ENCODE data around the gene THEMIS. TPM values are rescaled to one million over a fixed set of nuclear protein-coding genes. Genes with fewer than 3 reads are reported as not detected.
A peak's percentile ranks its signal among the peaks of the same experiment; 100 is the strongest.

THEMIS gene
- total and polyA plus RNA-seq, 2 experiments from 2014 or later = not detected

GRCh38 chr6:127812985-127813698, 87.7 kb downstream of the THEMIS start:
- no peaks in the 10 kb centered on the region for H3K9me3 Mint-ChIP-seq
- Histone ChIP-seq H4K20me1 (replicated peaks; ENCODE audit: insufficient read depth) (no peaks in the 10 kb centered on the region), H3K4me2 (no peak overlapping the region), H3F3A (replicated peaks; ENCODE audit: low read depth) (no peaks in the 10 kb centered on the region), H3K36me3 (ENCODE audit: insufficient read depth) (no peaks in the 10 kb centered on the region), H3K4me3 (no peak overlapping the region), H2AFZ (peak overlapping the region; percentile 28; the same call in 1 of the 2 replicates), H3K79me2 (replicated peaks; ENCODE audit: insufficient read depth) (no peaks in the 10 kb centered on the region), H3K9me2 (ENCODE audit: insufficient read depth) (peaks cover 2% of the 10 kb centered on the region; the same call in 1 of the 2 replicates), H3K4me1 (ENCODE audit: insufficient read depth) (0 out of 2 replicates have a peak, but pooled peaks cover 3% of the 10 kb centered on the region), H3K27me3 (ENCODE audit: insufficient read depth) (no peaks in the 10 kb centered on the region), H3K27ac (ENCODE audit: low read depth) (no peak overlapping the region)
- no peak for ATAC-seq
- no peaks in the 10 kb centered on the region for H3K36me3 Mint-ChIP-seq (ENCODE audit: low read depth)
- TF ChIP-seq ETS1 (IDR thresholded peaks at IDR 0.05) (no peak), NANOG (IDR thresholded peaks at IDR 0.05; ENCODE audit: borderline replicate concordance) (no peak), ZNF462 (CRISPR knock-in tag; IDR thresholded peaks at IDR 0.05) (no peak), ZNF114 (CRISPR knock-in tag; IDR thresholded peaks at IDR 0.05) (no peak), ZNF331 (CRISPR knock-in tag; IDR thresholded peaks at IDR 0.05; ENCODE audit: low read depth) (no peak), EZH2 (IDR thresholded peaks at IDR 0.05; ENCODE audit: low read depth, unreplicated experiment) (no peak)
- H3K4me1 Mint-ChIP-seq = peaks cover 8% of the 10 kb centered on the region
- H3K27me3 Mint-ChIP-seq (ENCODE audit: insufficient read depth, low read depth, poor library complexity) = no peaks in the 10 kb centered on the region
- no peak for DNase-seq (ENCODE audit: low spot score)
- H3K4me3 Mint-ChIP-seq = no peak overlapping the region
- no peak overlapping the region for H3K27ac Mint-ChIP-seq
